ENCODE data around the gene CPEB4. TPM values are rescaled to one million over a fixed set of nuclear protein-coding genes. Genes with fewer than 3 reads are reported as not detected.

CPEB4 gene
- total and polyA plus RNA-seq, 2 donors (not counting 1 experiment from before 2014, with no cell fraction given): 8.4 to 26.0 TPM

DNA sequence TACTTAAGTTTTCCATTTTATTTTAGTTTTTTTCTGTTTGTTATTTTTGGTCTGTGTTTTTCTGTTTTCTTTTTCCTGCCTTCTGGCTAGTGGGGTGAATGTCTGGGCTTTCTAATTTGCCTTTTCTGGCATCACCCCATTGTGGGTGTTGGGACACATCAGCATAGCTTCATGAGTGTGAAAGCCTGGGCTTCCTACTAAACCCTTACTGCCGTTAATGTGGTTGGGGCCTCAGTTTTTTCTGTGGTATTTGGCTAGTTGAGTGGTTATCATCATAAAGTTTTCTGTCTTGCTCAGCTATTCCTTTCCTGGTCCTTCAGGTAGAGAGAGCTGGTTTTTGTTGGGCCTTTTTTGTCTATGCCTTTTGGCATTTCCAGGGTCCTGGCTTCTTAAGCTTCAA, 122.2 kb downstream of the CPEB4 start:
- H4K20me1 ChIP-seq (ENCODE audit: control insufficient read depth, insufficient read depth, low read length, poor library complexity, severe bottlenecking): no peaks in the 10 kb centered on the region
- H3K36me3 ChIP-seq (replicated peaks in 1 of 2; ENCODE audit: control extremely low read depth in 1 of 2, control insufficient read depth in 1 of 2, extremely low read depth in 1 of 2, insufficient read depth in 2 of 2, low read length in 1 of 2): no peaks in the 10 kb centered on the region
- Mint-ChIP-seq H3K9me3 (ENCODE audit: insufficient read depth) (no peaks in the 10 kb centered on the region), H3K27ac (no peak overlapping the region), H3K4me3 (no peak overlapping the region), H3K4me1 (no peaks in the 10 kb centered on the region), H3K27me3 (peaks cover 21% of the 10 kb centered on the region)
- intact Hi-C loops (cut with micrococcal nuclease): no loop called here
- no peak for TF ChIP-seq CTCF (IDR thresholded peaks at IDR 0.05)
- TF ChIP-seq EZH2 (IDR thresholded peaks at IDR 0.05; ENCODE audit: borderline replicate concordance, insufficient read depth, low read depth, low read length, poor library complexity, severe bottlenecking): no peak
- no peaks in the 10 kb centered on the region for H3K9me3 ChIP-seq (ENCODE audit: control extremely low read depth in 1 of 3, control insufficient read depth in 2 of 3, insufficient read depth in 1 of 3, low read length in 2 of 3)
- POLR2A ChIA-PET: no interaction called here
- DNase-seq (no peak), ATAC-seq (ENCODE audit: low read depth) (no peak)
- no CpG with 5 or more reads among the region's 1 CpG for WGBS (ENCODE audit: insufficient coverage)
- no peak overlapping the region for H3K4me2 ChIP-seq (replicated peaks; ENCODE audit: low read depth, low read length, poor library complexity, severe bottlenecking)
- no peak overlapping the region for H2AFZ ChIP-seq (ENCODE audit: insufficient read depth, low read depth, low read length, poor library complexity, severe bottlenecking)
- no peak overlapping the region for H3K27ac ChIP-seq (ENCODE audit: low read length in 2 of 2)
- H3K9ac ChIP-seq (ENCODE audit: low read length): no peak overlapping the region
- no peaks in the 10 kb centered on the region for H3K79me2 ChIP-seq (ENCODE audit: control insufficient read depth, insufficient read depth, low read length)
- no peak overlapping the region for H3K4me3 ChIP-seq (ENCODE audit: control extremely low read depth in 1 of 5, extremely low read depth in 1 of 5, insufficient read depth in 1 of 5, low read depth in 2 of 5, low read length in 4 of 5)
- H3K27me3 ChIP-seq (replicated peaks in 1 of 4; ENCODE audit: control extremely low read depth in 1 of 4, control insufficient read depth in 3 of 4, insufficient read depth in 4 of 4, low read length in 3 of 4): no peaks in the 10 kb centered on the region
- CTCF ChIA-PET: no interaction called here
- no peaks in the 10 kb centered on the region for H3K4me1 ChIP-seq (ENCODE audit: control insufficient read depth in 2 of 2, insufficient read depth in 2 of 2, low read length in 2 of 2)

- H3K4me2 ChIP-seq (replicated peaks; ENCODE audit: low read depth, low read length, poor library complexity, severe bottlenecking): no peak overlapping the region
- H3K4me1 ChIP-seq (ENCODE audit: control insufficient read depth in 2 of 2, insufficient read depth in 2 of 2, low read length in 2 of 2): no peaks in the 10 kb centered on the region
- no peaks in the 10 kb centered on the region for H3K27me3 ChIP-seq (replicated peaks in 1 of 4; ENCODE audit: control extremely low read depth in 1 of 4, control insufficient read depth in 3 of 4, insufficient read depth in 4 of 4, low read length in 3 of 4)
- H4K20me1 ChIP-seq (ENCODE audit: control insufficient read depth, insufficient read depth, low read length, poor library complexity, severe bottlenecking): no peaks in the 10 kb centered on the region
- Mint-ChIP-seq H3K27me3 (peaks cover 15% of the 10 kb centered on the region), H3K9me3 (ENCODE audit: insufficient read depth) (no peaks in the 10 kb centered on the region), H3K4me1 (no peaks in the 10 kb centered on the region), H3K4me3 (no peak overlapping the region), H3K27ac (no peak overlapping the region)
- ChIA-PET POLR2A (no interaction called here), CTCF (no interaction called here)
- no peak overlapping the region for H3K9ac ChIP-seq (ENCODE audit: low read length)
- DNase-seq (no peak), ATAC-seq (ENCODE audit: low read depth) (no peak)
- H2AFZ ChIP-seq (ENCODE audit: insufficient read depth, low read depth, low read length, poor library complexity, severe bottlenecking): no peak overlapping the region
- no peak overlapping the region for H3K4me3 ChIP-seq (ENCODE audit: control extremely low read depth in 1 of 5, extremely low read depth in 1 of 5, insufficient read depth in 1 of 5, low read depth in 2 of 5, low read length in 4 of 5)
- no peak overlapping the region for H3K27ac ChIP-seq (ENCODE audit: low read length in 2 of 2)
- H3K79me2 ChIP-seq (ENCODE audit: control insufficient read depth, insufficient read depth, low read length): no peaks in the 10 kb centered on the region
- TF ChIP-seq CTCF (IDR thresholded peaks at IDR 0.05) (no peak), EZH2 (IDR thresholded peaks at IDR 0.05; ENCODE audit: borderline replicate concordance, insufficient read depth, low read depth, low read length, poor library complexity, severe bottlenecking) (no peak)
- intact Hi-C loops (cut with micrococcal nuclease): no loop called here
- no peaks in the 10 kb centered on the region for H3K36me3 ChIP-seq (replicated peaks in 1 of 2; ENCODE audit: control extremely low read depth in 1 of 2, control insufficient read depth in 1 of 2, extremely low read depth in 1 of 2, insufficient read depth in 2 of 2, low read length in 1 of 2)
- H3K9me3 ChIP-seq (ENCODE audit: control extremely low read depth in 1 of 3, control insufficient read depth in 2 of 3, insufficient read depth in 1 of 3, low read length in 2 of 3): no peaks in the 10 kb centered on the region
- WGBS (ENCODE audit: insufficient coverage): no CpG with 5 or more reads among the region's 3 CpGs
Observed at GRCh38 chr5:174011441-174011840, 123.3 kb downstream of the CPEB4 start.

Other genes starting within 250 kb of the CPEB4 start
- gene C5orf47, start 100.8 kb downstream of the CPEB4 start, total RNA-seq: not detected in 2 replicates
- gene C5orf47, start 100.8 kb downstream of the CPEB4 start, polyA plus RNA-seq: not detected in 2 replicates
- gene NSG2, start 157.4 kb downstream of the CPEB4 start, total RNA-seq: not detected in 2 replicates
- gene NSG2, start 157.4 kb downstream of the CPEB4 start, polyA plus RNA-seq: not detected in 2 replicates

Data from B cell (primary cell).